GM23338 (cell line): ENCODE results near the gene JUNB.

Experiments used
- CTCF ChIP-seq, 2 experiments: fragments of 200-600 bp in 1 of 2; sonication (generic) in 1 of 2; conservative IDR thresholded peaks; 2 replicates each; pipeline versions ENCODE4 v1.5.1 to v1.6.1; 2016 to 2017; ENCODE audit warnings: antibody characterized with exemption in 2 of 2, low read depth in 2 of 2, mild to moderate bottlenecking in 2 of 2, moderate library complexity in 1 of 2
- POLR2AphosphoS5 ChIP-seq: IDR thresholded peaks from 2 replicates; pipeline ENCODE4 v1.6.1; 2016; ENCODE audit warnings: antibody characterized with exemption, low read depth

GRCh38 chr19:12784871-12785430, 6.3 kb upstream of the JUNB start:
- TF ChIP-seq CTCF (conservative IDR thresholded peaks at IDR 0.05; ENCODE audit: low read depth in 2 of 2) (no peak), POLR2AphosphoS5 (no peak)
